KMS-11 (cell line): ENCODE results near the gene MAP3K10.

Source experiments
- H2AFZ ChIP-seq: fragments of 200-600 bp; sonication (generic); 2 replicates; pipeline ENCODE4 v1.6.1; 2016; ENCODE audit warnings: antibody characterized with exemption, mixed run types, low read depth
- H3K27ac ChIP-seq: fragments of 200-600 bp; sonication (generic); 2 replicates; pipeline ENCODE4 v1.6.1; 2016; ENCODE audit warnings: mild to moderate bottlenecking, mixed run types
- H3K27me3 ChIP-seq: fragments of 200-600 bp; sonication (generic); 2 replicates; pipeline ENCODE4 v1.6.1; 2017; ENCODE audit warnings: mild to moderate bottlenecking, low read depth, mixed run types, moderate library complexity; ENCODE audit not compliant: insufficient read depth
- H3K36me3 ChIP-seq: fragments of 200-600 bp; sonication (generic); 2 replicates; pipeline ENCODE4 v1.6.1; 2017; ENCODE audit warnings: mild to moderate bottlenecking, mixed run types; ENCODE audit not compliant: insufficient read depth
- H3K4me1 ChIP-seq: fragments of 200-600 bp; sonication (generic); 2 replicates; pipeline ENCODE4 v1.6.1; 2016; ENCODE audit warnings: mild to moderate bottlenecking, low read depth, mixed run types; ENCODE audit not compliant: poor library complexity, severe bottlenecking
- H3K4me2 ChIP-seq: fragments of 200-600 bp; sonication (generic); 2 replicates; pipeline ENCODE4 v1.7.0; 2016; ENCODE audit warnings: mild to moderate bottlenecking, mixed run types
- H3K4me3 ChIP-seq: fragments of 200-600 bp; sonication (generic); IDR thresholded peaks from 2 replicates; pipeline ENCODE4 v1.6.1; 2017; ENCODE audit warnings: low read depth, low read length, mixed read lengths; ENCODE audit not compliant: insufficient read depth
- H3K79me2 ChIP-seq: fragments of 200-600 bp; sonication (generic); 2 replicates; pipeline ENCODE4 v1.6.1; 2016; ENCODE audit warnings: low read depth, mixed run types; ENCODE audit not compliant: insufficient read depth
- H3K9ac ChIP-seq: fragments of 200-600 bp; sonication (generic); 2 replicates; pipeline ENCODE4 v1.6.1; 2016; ENCODE audit warnings: mild to moderate bottlenecking, mixed run types
- H4K20me1 ChIP-seq: fragments of 200-600 bp; sonication (generic); 2 replicates; pipeline ENCODE4 v1.6.1; 2016; ENCODE audit warnings: mild to moderate bottlenecking, mixed run types; ENCODE audit not compliant: insufficient read depth
- TF ChIP-seq, protein P1 (sequence below): fragments of 200-600 bp; sonication (generic); conservative IDR thresholded peaks from 2 replicates; pipeline ENCODE4 v1.6.1; 2017; ENCODE audit warnings: low read depth, mild to moderate bottlenecking, antibody characterized with exemption, low read length, moderate library complexity, mixed read lengths

MAP3K10 gene

DNA sequence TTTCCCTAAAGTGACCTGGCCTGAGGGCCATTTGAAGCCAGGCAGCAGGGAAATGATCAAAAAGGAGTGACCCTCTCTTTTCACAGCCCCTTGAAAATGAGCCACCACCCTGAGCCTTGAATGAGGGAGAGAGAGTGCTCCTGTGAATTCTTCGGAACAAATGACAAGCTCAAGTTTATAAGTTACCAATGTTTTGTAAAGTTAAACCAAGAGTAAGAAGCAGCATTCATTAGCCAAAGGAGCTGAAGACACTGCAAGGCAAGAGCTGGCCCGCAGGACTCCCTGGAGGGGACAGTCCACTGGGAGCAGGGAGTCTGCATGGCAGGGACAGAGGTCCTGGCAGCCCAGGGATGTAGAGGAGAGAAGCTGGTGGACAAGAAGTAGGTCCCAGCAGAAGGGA, 52.0 kb downstream of the MAP3K10 start:
- H3K27me3 ChIP-seq: no peaks in the 10 kb centered on the region
- peaks cover 7% of the 10 kb centered on the region; the same call in 1 of the 2 replicates for H3K79me2 ChIP-seq
- no peak overlapping the region for H3K4me3 ChIP-seq
- no peak overlapping the region for H3K9ac ChIP-seq
- TF ChIP-seq, protein P1, sequence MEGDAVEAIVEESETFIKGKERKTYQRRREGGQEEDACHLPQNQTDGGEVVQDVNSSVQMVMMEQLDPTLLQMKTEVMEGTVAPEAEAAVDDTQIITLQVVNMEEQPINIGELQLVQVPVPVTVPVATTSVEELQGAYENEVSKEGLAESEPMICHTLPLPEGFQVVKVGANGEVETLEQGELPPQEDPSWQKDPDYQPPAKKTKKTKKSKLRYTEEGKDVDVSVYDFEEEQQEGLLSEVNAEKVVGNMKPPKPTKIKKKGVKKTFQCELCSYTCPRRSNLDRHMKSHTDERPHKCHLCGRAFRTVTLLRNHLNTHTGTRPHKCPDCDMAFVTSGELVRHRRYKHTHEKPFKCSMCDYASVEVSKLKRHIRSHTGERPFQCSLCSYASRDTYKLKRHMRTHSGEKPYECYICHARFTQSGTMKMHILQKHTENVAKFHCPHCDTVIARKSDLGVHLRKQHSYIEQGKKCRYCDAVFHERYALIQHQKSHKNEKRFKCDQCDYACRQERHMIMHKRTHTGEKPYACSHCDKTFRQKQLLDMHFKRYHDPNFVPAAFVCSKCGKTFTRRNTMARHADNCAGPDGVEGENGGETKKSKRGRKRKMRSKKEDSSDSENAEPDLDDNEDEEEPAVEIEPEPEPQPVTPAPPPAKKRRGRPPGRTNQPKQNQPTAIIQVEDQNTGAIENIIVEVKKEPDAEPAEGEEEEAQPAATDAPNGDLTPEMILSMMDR: no peak
- no peaks in the 10 kb centered on the region; the same call in 1 of the 2 replicates for H3K36me3 ChIP-seq
- H3K4me2 ChIP-seq: no peak overlapping the region
- H3K4me1 ChIP-seq: no peaks in the 10 kb centered on the region
- H2AFZ ChIP-seq: no peak overlapping the region
- no peaks in the 10 kb centered on the region for H4K20me1 ChIP-seq
- no peak overlapping the region for H3K27ac ChIP-seq

DNA sequence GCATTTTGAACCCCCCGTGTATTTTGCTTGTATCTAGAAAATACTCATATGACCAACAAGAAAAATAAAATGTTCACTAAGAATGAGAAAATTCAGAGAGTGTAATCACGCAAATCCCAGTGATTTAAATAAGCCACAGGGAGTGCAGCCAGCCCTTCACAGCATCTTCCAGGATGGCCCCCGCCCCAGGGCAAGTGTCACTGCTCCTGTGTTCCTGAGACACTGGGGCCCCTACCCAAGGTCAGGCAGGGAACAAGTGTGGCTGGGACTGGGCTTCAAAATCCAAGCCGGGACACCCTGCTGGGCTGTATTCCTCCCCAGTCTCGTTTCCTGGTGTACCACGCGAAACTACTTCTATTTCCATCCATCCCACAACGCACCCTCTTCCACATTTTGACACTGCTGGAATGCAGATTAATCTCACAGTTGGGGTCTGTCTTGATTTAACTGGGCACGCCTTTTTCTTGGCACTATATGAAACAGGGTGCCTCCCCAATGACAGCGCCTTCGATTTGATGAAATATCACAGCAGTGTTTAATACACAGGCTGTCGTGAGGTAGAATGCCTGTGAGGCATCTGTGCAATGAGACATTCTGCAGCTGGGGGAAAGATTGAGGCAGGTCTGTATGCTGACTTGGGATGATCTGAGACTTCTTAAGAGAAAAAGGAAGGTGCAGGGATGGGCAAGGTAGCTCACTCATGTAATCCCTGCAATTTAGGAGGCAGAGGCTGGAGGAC, 53.5 kb downstream of the MAP3K10 start:
- Histone ChIP-seq H3K4me3 (no peak overlapping the region), H3K9ac (no peak overlapping the region), H3K27ac (no peak overlapping the region), H3K27me3 (no peaks in the 10 kb centered on the region), H3K4me1 (no peaks in the 10 kb centered on the region), H3K4me2 (no peak overlapping the region), H4K20me1 (no peaks in the 10 kb centered on the region), H3K79me2 (peaks cover 7% of the 10 kb centered on the region; the same call in 1 of the 2 replicates), H2AFZ (no peak overlapping the region), H3K36me3 (no peaks in the 10 kb centered on the region; the same call in 1 of the 2 replicates)
- TF ChIP-seq, protein P1: no peak

GRCh38 chr19:40245506-40246128, 54.4 kb downstream of the MAP3K10 start:
- H3K9ac ChIP-seq: no peak overlapping the region
- H3K27ac ChIP-seq: no peak overlapping the region
- H3K36me3 ChIP-seq: no peaks in the 10 kb centered on the region; the same call in 1 of the 2 replicates
- peaks cover 7% of the 10 kb centered on the region; the same call in 1 of the 2 replicates for H3K79me2 ChIP-seq
- H3K4me3 ChIP-seq: no peak overlapping the region
- H3K4me1 ChIP-seq: no peaks in the 10 kb centered on the region
- H3K27me3 ChIP-seq: no peaks in the 10 kb centered on the region
- no peak overlapping the region for H2AFZ ChIP-seq
- no peak overlapping the region for H3K4me2 ChIP-seq
- TF ChIP-seq, protein P1: no peak
- H4K20me1 ChIP-seq: no peaks in the 10 kb centered on the region

DNA sequence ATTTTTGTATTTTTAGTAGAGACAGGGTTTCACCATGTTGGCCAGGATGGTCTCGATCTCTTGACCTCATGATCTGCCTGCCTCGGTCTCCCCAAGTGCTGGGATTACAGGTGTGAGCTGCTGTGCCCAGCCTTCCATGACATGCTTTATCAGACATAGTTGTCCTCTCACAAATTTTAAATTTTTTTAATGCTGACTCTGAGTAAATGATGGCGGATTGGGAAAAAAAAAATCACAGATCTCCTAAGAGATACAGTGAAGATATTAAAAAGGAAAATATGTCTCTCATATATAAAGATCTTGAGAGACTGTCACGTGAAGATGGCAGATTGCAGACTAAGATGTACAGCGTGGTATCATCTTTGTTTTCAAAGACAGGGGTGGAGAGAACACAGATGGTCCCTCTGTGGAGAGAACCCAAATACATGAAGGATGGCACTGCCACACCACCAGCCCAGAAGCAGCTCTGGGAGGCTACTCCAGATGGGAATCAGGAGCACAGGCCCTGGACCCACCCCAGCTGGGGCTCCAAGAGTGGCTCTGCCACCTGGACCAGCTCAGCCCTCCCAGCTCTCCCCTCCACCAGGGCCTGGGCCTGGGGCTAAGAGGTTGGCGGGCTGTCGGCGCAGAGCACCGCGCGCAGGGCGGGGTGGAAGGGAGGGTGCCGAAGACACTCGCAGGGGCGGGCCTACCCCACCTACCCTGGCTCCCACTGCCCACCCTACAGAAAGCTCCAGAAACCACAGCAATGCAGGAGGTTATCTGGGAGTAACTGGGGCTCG, 55.3 kb downstream of the MAP3K10 start:
- Histone ChIP-seq H3K79me2 (peaks cover 7% of the 10 kb centered on the region; the same call in 1 of the 2 replicates), H3K4me1 (no peaks in the 10 kb centered on the region), H3K4me2 (no peak overlapping the region), H3K4me3 (no peak overlapping the region), H2AFZ (no peak overlapping the region), H3K36me3 (peaks cover 1% of the 10 kb centered on the region; the same call in 1 of the 2 replicates), H3K27me3 (no peaks in the 10 kb centered on the region), H3K27ac (no peak overlapping the region), H3K9ac (no peak overlapping the region), H4K20me1 (no peaks in the 10 kb centered on the region)
- TF ChIP-seq, protein P1: no peak
